ENCODE results near the gene MCRS1.

DNA sequence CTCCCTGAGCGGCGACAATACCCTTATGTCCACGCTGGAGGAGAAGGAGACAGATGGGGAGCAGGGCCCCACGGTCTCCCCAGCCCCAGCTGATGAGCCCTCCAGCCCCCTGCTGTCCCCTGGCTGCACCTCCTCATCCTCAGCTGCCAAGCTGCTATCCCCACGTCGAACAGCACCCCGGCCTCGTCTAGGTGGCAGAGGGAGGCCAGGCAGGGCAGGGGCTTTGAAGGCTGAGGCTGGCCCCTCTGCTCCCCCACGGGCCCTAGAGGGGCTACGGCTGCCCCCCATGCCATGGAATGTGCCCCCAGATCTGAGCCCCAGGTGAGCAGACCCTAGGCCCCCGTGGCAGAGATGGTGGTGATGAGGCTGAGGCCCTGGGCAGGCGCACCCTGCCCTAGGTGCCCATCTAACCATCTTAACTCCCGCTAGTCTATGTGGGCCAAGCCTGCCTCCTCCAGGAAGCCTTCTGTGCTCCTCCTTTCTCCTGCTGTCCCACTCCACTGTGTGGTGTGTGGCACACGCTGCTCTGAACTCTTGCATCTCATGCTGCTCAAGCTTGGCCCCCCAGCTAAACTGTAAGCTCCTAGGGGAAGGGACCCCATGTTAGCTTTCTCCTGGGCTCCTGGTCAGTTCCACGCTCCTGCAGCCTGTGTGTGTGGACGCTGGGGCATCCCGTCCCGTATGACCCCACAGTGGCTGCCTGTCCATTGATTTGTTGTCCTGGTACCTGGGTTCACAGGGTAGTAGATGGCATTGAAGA is 12.1 kb downstream of the MCRS1 start:
- TF ChIP-seq, protein P1, sequence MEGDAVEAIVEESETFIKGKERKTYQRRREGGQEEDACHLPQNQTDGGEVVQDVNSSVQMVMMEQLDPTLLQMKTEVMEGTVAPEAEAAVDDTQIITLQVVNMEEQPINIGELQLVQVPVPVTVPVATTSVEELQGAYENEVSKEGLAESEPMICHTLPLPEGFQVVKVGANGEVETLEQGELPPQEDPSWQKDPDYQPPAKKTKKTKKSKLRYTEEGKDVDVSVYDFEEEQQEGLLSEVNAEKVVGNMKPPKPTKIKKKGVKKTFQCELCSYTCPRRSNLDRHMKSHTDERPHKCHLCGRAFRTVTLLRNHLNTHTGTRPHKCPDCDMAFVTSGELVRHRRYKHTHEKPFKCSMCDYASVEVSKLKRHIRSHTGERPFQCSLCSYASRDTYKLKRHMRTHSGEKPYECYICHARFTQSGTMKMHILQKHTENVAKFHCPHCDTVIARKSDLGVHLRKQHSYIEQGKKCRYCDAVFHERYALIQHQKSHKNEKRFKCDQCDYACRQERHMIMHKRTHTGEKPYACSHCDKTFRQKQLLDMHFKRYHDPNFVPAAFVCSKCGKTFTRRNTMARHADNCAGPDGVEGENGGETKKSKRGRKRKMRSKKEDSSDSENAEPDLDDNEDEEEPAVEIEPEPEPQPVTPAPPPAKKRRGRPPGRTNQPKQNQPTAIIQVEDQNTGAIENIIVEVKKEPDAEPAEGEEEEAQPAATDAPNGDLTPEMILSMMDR (conservative IDR thresholded peaks at IDR 0.05; ENCODE audit: low read length) = no peak
- TF ChIP-seq EZH2phosphoT487 (IDR thresholded peaks at IDR 0.05; ENCODE audit: borderline replicate concordance) = no peak

All from Loucy (cell line).